ENCODE data around the gene IQSEC2. TPM values are rescaled to one million over a fixed set of nuclear protein-coding genes. Genes with fewer than 3 reads are reported as not detected.

IQSEC2 gene
- total and polyA plus RNA-seq, 2 donors, result 2.3 to 10.2 TPM

- WGBS, result 96% methylated on average over 22 of the region's 22 CpGs
- Histone ChIP-seq H3K36me3 (ENCODE audit: control insufficient read depth in 2 of 2, insufficient read depth in 2 of 2, low read length in 1 of 2) (no peaks in the 10 kb centered on the region), H3K4me3 (ENCODE audit: low read length in 2 of 2) (no peak overlapping the region), H3K27me3 (ENCODE audit: control insufficient read depth in 2 of 2, insufficient read depth in 1 of 2, low read length in 1 of 2) (peaks cover 0 to 11% of the 10 kb centered on the region in 2 donors), H3K27ac (ENCODE audit: low read depth in 1 of 2, low read length in 1 of 2) (no peak overlapping the region), H3K9me3 (ENCODE audit: control insufficient read depth in 2 of 2, insufficient read depth in 1 of 2, low read length in 1 of 2) (no peaks in the 10 kb centered on the region), H3K4me1 (ENCODE audit: control insufficient read depth in 2 of 2, insufficient read depth in 2 of 2, low read length in 2 of 2) (no peaks in the 10 kb centered on the region)
- DNase-seq (ENCODE audit: low read depth in 6 of 9, low spot score in 9 of 9), result no peak
Observed at GRCh38 chrX:53254570-53255461, 26.6 kb downstream of the IQSEC2 start.

- no peaks in the 10 kb centered on the region for H3K36me3 ChIP-seq (ENCODE audit: control insufficient read depth in 2 of 2, insufficient read depth in 2 of 2, low read length in 1 of 2)
- H3K27ac ChIP-seq (ENCODE audit: low read depth in 1 of 2, low read length in 1 of 2), result no peak overlapping the region
- H3K27me3 ChIP-seq (ENCODE audit: control insufficient read depth in 2 of 2, insufficient read depth in 1 of 2, low read length in 1 of 2), result peaks cover 0 to 13% of the 10 kb centered on the region in 2 donors
- no peak overlapping the region for H3K4me3 ChIP-seq (ENCODE audit: low read length in 2 of 2)
- DNase-seq (ENCODE audit: low read depth in 6 of 9, low spot score in 9 of 9), result no peak
- H3K4me1 ChIP-seq (ENCODE audit: control insufficient read depth in 2 of 2, insufficient read depth in 2 of 2, low read length in 2 of 2), result no peaks in the 10 kb centered on the region
- WGBS, result 95% methylated on average over 3 of the region's 3 CpGs
- H3K9me3 ChIP-seq (ENCODE audit: control insufficient read depth in 2 of 2, insufficient read depth in 1 of 2, low read length in 1 of 2), result no peaks in the 10 kb centered on the region
Observed at GRCh38 chrX:53253293-53254020, 27.9 kb downstream of the IQSEC2 start.

GRCh38 chrX:53251307-53251706 lies 30.1 kb downstream of the IQSEC2 start:
- no peak overlapping the region for H3K4me3 ChIP-seq (ENCODE audit: low read length in 2 of 2)
- H3K36me3 ChIP-seq (ENCODE audit: control insufficient read depth in 2 of 2, insufficient read depth in 2 of 2, low read length in 1 of 2), result no peaks in the 10 kb centered on the region
- 98% methylated on average over 2 of the region's 2 CpGs for WGBS
- H3K27me3 ChIP-seq (ENCODE audit: control insufficient read depth in 2 of 2, insufficient read depth in 1 of 2, low read length in 1 of 2), result peaks cover 0 to 9% of the 10 kb centered on the region in 2 donors
- no peaks in the 10 kb centered on the region for H3K9me3 ChIP-seq (ENCODE audit: control insufficient read depth in 2 of 2, insufficient read depth in 1 of 2, low read length in 1 of 2)
- DNase-seq (ENCODE audit: low read depth in 6 of 9, low spot score in 9 of 9), result no peak
- H3K4me1 ChIP-seq (ENCODE audit: control insufficient read depth in 2 of 2, insufficient read depth in 2 of 2, low read length in 2 of 2), result no peaks in the 10 kb centered on the region
- no peak overlapping the region for H3K27ac ChIP-seq (ENCODE audit: low read depth in 1 of 2, low read length in 1 of 2)

- Histone ChIP-seq H3K36me3 (ENCODE audit: control insufficient read depth in 2 of 2, insufficient read depth in 2 of 2, low read length in 1 of 2) (no peaks in the 10 kb centered on the region), H3K9me3 (ENCODE audit: control insufficient read depth in 2 of 2, insufficient read depth in 1 of 2, low read length in 1 of 2) (no peaks in the 10 kb centered on the region), H3K27me3 (ENCODE audit: control insufficient read depth in 2 of 2, insufficient read depth in 1 of 2, low read length in 1 of 2) (peaks cover 0 to 8% of the 10 kb centered on the region in 2 donors), H3K4me1 (ENCODE audit: control insufficient read depth in 2 of 2, insufficient read depth in 2 of 2, low read length in 2 of 2) (no peaks in the 10 kb centered on the region), H3K27ac (ENCODE audit: low read depth in 1 of 2, low read length in 1 of 2) (no peak overlapping the region), H3K4me3 (ENCODE audit: low read length in 2 of 2) (no peak overlapping the region)
- 97% methylated on average over 19 of the region's 19 CpGs for WGBS
- no peak for DNase-seq (ENCODE audit: low read depth in 6 of 9, low spot score in 9 of 9)
Observed at GRCh38 chrX:53250556-53250955, 30.8 kb downstream of the IQSEC2 start.

GRCh38 chrX:53249408-53250042 lies 31.9 kb downstream of the IQSEC2 start:
- WGBS, result 100% methylated on average over 1 of the region's 1 CpG
- peaks cover 0 to 6% of the 10 kb centered on the region in 2 donors for H3K27me3 ChIP-seq (ENCODE audit: control insufficient read depth in 2 of 2, insufficient read depth in 1 of 2, low read length in 1 of 2)
- H3K27ac ChIP-seq (ENCODE audit: low read depth in 1 of 2, low read length in 1 of 2), result no peak overlapping the region
- DNase-seq (ENCODE audit: low read depth in 6 of 9, low spot score in 9 of 9), result no peak
- no peak overlapping the region for H3K4me3 ChIP-seq (ENCODE audit: low read length in 2 of 2)
- no peaks in the 10 kb centered on the region for H3K9me3 ChIP-seq (ENCODE audit: control insufficient read depth in 2 of 2, insufficient read depth in 1 of 2, low read length in 1 of 2)
- no peaks in the 10 kb centered on the region for H3K36me3 ChIP-seq (ENCODE audit: control insufficient read depth in 2 of 2, insufficient read depth in 2 of 2, low read length in 1 of 2)
- H3K4me1 ChIP-seq (ENCODE audit: control insufficient read depth in 2 of 2, insufficient read depth in 2 of 2, low read length in 2 of 2), result no peaks in the 10 kb centered on the region

GRCh38 chrX:53247928-53248327 lies 33.5 kb downstream of the IQSEC2 start:
- no peak for DNase-seq (ENCODE audit: low read depth in 6 of 9, low spot score in 9 of 9)
- Histone ChIP-seq H3K36me3 (ENCODE audit: control insufficient read depth in 2 of 2, insufficient read depth in 2 of 2, low read length in 1 of 2) (no peaks in the 10 kb centered on the region), H3K9me3 (ENCODE audit: control insufficient read depth in 2 of 2, insufficient read depth in 1 of 2, low read length in 1 of 2) (no peaks in the 10 kb centered on the region), H3K4me3 (ENCODE audit: low read length in 2 of 2) (no peak overlapping the region), H3K4me1 (ENCODE audit: control insufficient read depth in 2 of 2, insufficient read depth in 2 of 2, low read length in 2 of 2) (no peaks in the 10 kb centered on the region), H3K27me3 (ENCODE audit: control insufficient read depth in 2 of 2, insufficient read depth in 1 of 2, low read length in 1 of 2) (peaks cover 0 to 6% of the 10 kb centered on the region in 2 donors), H3K27ac (ENCODE audit: low read depth in 1 of 2, low read length in 1 of 2) (no peak overlapping the region)
- WGBS, result 97% methylated on average over 10 of the region's 10 CpGs

- Histone ChIP-seq H3K9me3 (ENCODE audit: control insufficient read depth in 2 of 2, insufficient read depth in 1 of 2, low read length in 1 of 2) (no peaks in the 10 kb centered on the region), H3K27ac (ENCODE audit: low read depth in 1 of 2, low read length in 1 of 2) (no peak overlapping the region), H3K27me3 (ENCODE audit: control insufficient read depth in 2 of 2, insufficient read depth in 1 of 2, low read length in 1 of 2) (peaks cover 0 to 6% of the 10 kb centered on the region in 2 donors), H3K4me3 (ENCODE audit: low read length in 2 of 2) (no peak overlapping the region), H3K4me1 (ENCODE audit: control insufficient read depth in 2 of 2, insufficient read depth in 2 of 2, low read length in 2 of 2) (no peaks in the 10 kb centered on the region), H3K36me3 (ENCODE audit: control insufficient read depth in 2 of 2, insufficient read depth in 2 of 2, low read length in 1 of 2) (no peaks in the 10 kb centered on the region)
- WGBS, result 93% methylated on average over 2 of the region's 2 CpGs
- no peak for DNase-seq (ENCODE audit: low read depth in 6 of 9, low spot score in 9 of 9)
Observed at GRCh38 chrX:53246231-53246630, 35.2 kb downstream of the IQSEC2 start.

GRCh38 chrX:53244610-53245009 lies 36.8 kb downstream of the IQSEC2 start:
- H3K27me3 ChIP-seq (ENCODE audit: control insufficient read depth in 2 of 2, insufficient read depth in 1 of 2, low read length in 1 of 2), result peaks cover 0 to 4% of the 10 kb centered on the region in 2 donors
- H3K9me3 ChIP-seq (ENCODE audit: control insufficient read depth in 2 of 2, insufficient read depth in 1 of 2, low read length in 1 of 2), result no peaks in the 10 kb centered on the region
- H3K4me1 ChIP-seq (ENCODE audit: control insufficient read depth in 2 of 2, insufficient read depth in 2 of 2, low read length in 2 of 2), result no peaks in the 10 kb centered on the region
- no peak overlapping the region for H3K4me3 ChIP-seq (ENCODE audit: low read length in 2 of 2)
- H3K36me3 ChIP-seq (ENCODE audit: control insufficient read depth in 2 of 2, insufficient read depth in 2 of 2, low read length in 1 of 2), result no peaks in the 10 kb centered on the region
- WGBS, result 74% methylated on average over 1 of the region's 1 CpG
- no peak overlapping the region for H3K27ac ChIP-seq (ENCODE audit: low read depth in 1 of 2, low read length in 1 of 2)
- no peak for DNase-seq (ENCODE audit: low read depth in 6 of 9, low spot score in 9 of 9)

GRCh38 chrX:53242310-53242709 lies 39.1 kb downstream of the IQSEC2 start:
- H3K9me3 ChIP-seq (ENCODE audit: control insufficient read depth in 2 of 2, insufficient read depth in 1 of 2, low read length in 1 of 2), result no peaks in the 10 kb centered on the region
- no peaks in the 10 kb centered on the region for H3K36me3 ChIP-seq (ENCODE audit: control insufficient read depth in 2 of 2, insufficient read depth in 2 of 2, low read length in 1 of 2)
- H3K4me1 ChIP-seq (ENCODE audit: control insufficient read depth in 2 of 2, insufficient read depth in 2 of 2, low read length in 2 of 2), result no peaks in the 10 kb centered on the region
- H3K27ac ChIP-seq (ENCODE audit: low read depth in 1 of 2, low read length in 1 of 2), result no peak overlapping the region
- no peak for DNase-seq (ENCODE audit: low read depth in 6 of 9, low spot score in 9 of 9)
- H3K4me3 ChIP-seq (ENCODE audit: low read length in 2 of 2), result no peak overlapping the region
- peaks cover 0 to 4% of the 10 kb centered on the region in 2 donors for H3K27me3 ChIP-seq (ENCODE audit: control insufficient read depth in 2 of 2, insufficient read depth in 1 of 2, low read length in 1 of 2)
- WGBS, result 95% methylated on average over 4 of the region's 4 CpGs
